GM15510 (cell line): ENCODE results near the gene DDHD1.

ENCODE experiments used
- POLR2A ChIP-seq: IDR thresholded peaks from 3 replicates; pipeline ENCODE4 v1.6.1; 2011; ENCODE audit warnings: borderline replicate concordance; ENCODE audit not compliant: insufficient read length; ENCODE audit errors: extremely low read depth

The DDHD1 gene

DNA sequence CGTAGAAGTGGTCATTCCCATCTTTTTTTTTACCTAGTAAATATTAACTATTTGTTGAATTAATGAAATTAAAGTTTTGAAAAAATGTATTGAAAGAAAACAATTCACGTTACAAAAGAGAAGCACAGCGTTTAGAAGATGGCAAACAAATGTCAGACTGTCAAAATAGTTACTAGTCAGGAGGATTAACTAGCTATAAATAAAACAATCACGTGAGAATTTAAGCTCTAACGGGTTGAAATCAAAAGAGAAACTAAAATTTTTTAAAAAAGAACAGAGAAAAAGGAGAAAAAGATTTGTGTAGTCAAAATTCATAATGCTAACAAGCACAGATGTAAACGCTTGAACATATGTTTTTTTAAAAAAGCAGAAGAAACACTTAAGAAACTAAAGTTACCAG lies 26.4 kb downstream of the DDHD1 start:
- no peak for TF ChIP-seq POLR2A

- TF ChIP-seq POLR2A, result no peak
Measured at GRCh38 chr14:53124786-53125185, 28.3 kb downstream of the DDHD1 start.

- TF ChIP-seq POLR2A, result no peak
Measured at GRCh38 chr14:53113989-53114388, 39.1 kb downstream of the DDHD1 start.

GRCh38 chr14:53110096-53110495 lies 43.0 kb downstream of the DDHD1 start:
- TF ChIP-seq POLR2A, result no peak

- TF ChIP-seq POLR2A, result peak; percentile 39
Measured at GRCh38 chr14:53109105-53110041, 43.8 kb downstream of the DDHD1 start.

GRCh38 chr14:53108292-53109104 lies 44.6 kb downstream of the DDHD1 start:
- no peak for TF ChIP-seq POLR2A

DNA sequence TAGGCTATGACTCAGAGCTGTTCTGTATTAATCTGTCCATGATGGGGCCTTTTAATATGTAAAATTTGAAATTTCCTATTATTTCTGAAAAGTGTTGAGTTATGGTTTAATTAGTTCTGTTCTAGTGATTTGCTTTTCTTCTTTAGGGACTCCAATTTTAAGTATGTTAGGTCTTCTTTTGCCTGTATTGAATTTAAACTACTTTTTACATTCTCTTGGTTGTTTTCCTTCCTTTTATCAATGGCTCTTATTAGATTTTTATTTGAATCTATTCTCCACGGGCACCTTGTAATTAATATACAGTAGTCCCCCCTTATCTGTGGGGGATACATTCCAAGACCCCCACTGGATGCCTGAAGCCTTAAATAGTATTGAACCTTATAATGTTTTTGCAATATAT lies 46.4 kb downstream of the DDHD1 start:
- TF ChIP-seq POLR2A, result no peak

DNA sequence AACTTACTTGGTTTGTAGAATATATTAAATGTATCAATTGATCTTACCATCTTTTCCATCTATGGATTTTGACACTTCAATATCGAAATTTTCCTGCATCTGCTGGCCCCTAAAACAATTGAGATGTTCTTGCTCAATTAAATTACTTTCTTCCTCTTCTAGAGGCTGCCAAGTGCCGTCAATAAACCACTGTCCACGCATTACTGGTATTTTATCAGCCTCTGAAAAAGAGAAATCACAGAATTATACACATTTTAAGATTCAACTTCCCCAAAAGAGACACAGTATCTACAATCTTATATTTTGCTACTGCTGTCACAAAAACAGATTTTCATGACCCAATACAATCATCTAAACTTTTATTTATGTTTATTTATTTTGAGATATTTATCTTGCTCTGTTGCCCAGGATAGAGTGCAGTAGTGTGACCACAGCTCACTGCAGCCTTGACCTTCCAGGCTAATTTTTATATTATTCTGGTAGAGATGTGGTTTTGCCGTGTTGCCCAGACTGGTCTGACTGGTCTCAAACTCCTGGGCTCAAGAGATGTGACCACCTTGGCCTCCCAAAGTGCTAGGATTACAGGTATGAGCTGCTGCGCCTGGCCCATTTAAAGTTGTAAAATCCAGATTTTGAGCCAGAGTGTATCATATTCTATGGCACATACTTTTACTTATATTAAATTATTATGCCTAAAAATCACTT lies 49.3 kb downstream of the DDHD1 start:
- no peak for TF ChIP-seq POLR2A

- TF ChIP-seq POLR2A, result no peak
Measured at GRCh38 chr14:53093206-53093605, 59.9 kb downstream of the DDHD1 start.

DNA sequence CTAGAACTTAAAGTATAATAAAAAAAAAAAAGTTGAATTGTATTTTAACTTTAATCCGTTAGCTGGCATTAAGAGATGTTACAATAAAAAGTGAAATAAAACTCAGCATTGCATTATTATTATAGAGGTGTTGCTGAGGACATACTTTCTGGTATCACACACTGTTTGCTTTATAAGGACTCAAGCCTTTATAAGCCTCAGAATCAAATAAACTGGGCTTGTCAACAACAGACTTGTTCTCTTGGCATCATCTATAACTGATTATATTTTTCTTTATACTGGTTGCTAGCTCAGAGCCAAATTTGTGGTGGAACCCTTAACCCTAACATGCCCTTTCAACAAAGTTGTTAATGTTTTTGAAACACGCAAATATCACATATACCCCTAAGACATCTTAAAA lies 62.3 kb downstream of the DDHD1 start:
- no peak for TF ChIP-seq POLR2A

DNA sequence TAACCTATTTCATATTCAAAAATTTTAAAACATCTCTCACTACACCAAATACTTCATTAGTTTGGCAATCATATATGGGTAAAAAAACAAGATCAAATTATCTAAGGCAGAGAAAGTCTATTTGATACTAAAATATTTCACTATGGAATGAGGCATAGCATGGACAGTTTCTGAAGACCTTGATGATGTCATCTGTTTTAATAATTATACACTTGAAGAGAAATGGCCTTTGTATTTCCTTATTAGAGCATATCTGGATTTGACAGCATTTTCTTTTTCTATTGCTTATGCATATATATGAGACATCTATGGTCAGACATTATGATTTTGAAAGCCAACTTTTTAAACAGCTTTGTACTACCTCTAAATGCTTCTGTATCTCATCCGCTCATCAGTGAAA lies 88.6 kb downstream of the DDHD1 start:
- no peak for TF ChIP-seq POLR2A

DNA sequence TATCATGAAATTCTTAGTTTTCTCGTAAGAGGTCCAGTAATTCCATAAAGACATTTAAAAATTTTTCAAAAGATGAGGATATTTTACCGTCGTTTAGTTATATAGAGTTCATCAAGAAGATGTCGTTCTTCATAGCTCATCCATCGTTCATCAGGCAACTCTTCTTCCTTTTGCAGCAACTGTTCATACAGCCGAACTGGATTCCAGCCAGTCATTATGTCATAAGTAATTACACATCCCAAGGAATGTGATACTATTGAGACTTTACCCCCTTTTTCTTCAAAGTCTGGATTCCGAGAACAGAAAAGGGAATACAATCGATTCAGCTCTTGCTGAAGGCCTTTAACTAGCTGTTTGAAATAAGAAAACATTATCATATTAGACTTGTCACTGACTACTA lies 90.3 kb downstream of the DDHD1 start:
- TF ChIP-seq POLR2A, result no peak

DNA sequence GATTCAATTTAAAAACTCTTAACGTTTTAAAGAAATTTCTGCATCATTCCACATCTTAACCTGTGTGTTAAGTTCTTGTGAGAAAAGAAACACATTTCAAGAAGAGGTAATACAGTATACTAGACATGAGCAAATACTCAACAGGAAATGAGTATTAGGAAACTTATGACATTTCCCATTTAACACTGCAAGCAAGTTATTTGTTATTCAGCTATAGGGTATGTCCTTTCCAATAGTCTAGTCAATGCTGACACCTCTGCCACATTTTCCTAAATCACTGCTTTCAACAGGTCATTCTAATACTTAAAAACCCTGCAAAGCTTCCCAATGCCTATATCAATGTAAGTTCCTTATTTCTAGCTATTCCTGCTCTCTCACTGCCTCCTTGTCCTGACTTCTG lies 93.1 kb downstream of the DDHD1 start:
- TF ChIP-seq POLR2A, result no peak

DNA sequence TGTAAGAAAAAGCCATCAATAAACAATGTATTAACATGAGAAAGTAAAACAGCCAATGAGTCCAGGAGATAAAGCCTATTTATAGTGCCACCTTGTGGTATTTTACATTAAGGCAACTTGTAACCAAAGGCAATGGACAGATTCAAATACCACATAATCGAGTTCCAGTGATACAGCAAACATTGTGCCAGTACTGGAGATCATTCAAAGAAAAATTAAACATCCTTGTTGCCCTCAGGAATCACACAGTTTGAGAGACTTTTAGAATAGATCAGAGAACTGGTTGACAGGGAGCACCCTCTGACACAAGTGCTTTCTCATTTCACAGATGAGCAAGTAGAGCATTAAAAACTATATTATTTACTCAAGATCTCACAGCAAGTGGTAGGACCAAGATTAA lies 98.1 kb downstream of the DDHD1 start:
- no peak for TF ChIP-seq POLR2A

- TF ChIP-seq POLR2A, result no peak
Measured at GRCh38 chr14:53054457-53054856, 98.7 kb downstream of the DDHD1 start.

- TF ChIP-seq POLR2A, result no peak
Measured at GRCh38 chr14:53048631-53049030, 104.5 kb downstream of the DDHD1 start.
